Measurements from ENCODE around the gene CYTH2. TPM values are rescaled to one million over a fixed set of nuclear protein-coding genes. Genes with fewer than 3 reads are reported as not detected.
"Not testable (repeated sequence)": the region's sequence is repeated elsewhere in the genome, so short reads cannot be mapped to it uniquely, and the experiment has no call there.

Gene CYTH2
- total RNA-seq, 1 donor from 2014 or later: 36.6 TPM

- DNase-seq (ENCODE audit: low read depth): no peak
- TF ChIP-seq, protein P1, sequence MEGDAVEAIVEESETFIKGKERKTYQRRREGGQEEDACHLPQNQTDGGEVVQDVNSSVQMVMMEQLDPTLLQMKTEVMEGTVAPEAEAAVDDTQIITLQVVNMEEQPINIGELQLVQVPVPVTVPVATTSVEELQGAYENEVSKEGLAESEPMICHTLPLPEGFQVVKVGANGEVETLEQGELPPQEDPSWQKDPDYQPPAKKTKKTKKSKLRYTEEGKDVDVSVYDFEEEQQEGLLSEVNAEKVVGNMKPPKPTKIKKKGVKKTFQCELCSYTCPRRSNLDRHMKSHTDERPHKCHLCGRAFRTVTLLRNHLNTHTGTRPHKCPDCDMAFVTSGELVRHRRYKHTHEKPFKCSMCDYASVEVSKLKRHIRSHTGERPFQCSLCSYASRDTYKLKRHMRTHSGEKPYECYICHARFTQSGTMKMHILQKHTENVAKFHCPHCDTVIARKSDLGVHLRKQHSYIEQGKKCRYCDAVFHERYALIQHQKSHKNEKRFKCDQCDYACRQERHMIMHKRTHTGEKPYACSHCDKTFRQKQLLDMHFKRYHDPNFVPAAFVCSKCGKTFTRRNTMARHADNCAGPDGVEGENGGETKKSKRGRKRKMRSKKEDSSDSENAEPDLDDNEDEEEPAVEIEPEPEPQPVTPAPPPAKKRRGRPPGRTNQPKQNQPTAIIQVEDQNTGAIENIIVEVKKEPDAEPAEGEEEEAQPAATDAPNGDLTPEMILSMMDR (IDR thresholded peaks at IDR 0.05; ENCODE audit: insufficient read depth, low read length, severe bottlenecking): no peak
- FAIRE-seq: no peak
- no peaks in the 10 kb centered on the region for H3K27me3 ChIP-seq (ENCODE audit: control insufficient read depth, insufficient read depth, low read length)
- no peaks in the 10 kb centered on the region for H3K36me3 ChIP-seq (ENCODE audit: control insufficient read depth, insufficient read depth, low read length)
- no peak overlapping the region for H3K4me3 ChIP-seq (ENCODE audit: low read depth, low read length)
Observed at GRCh38 chr19:48484247-48484893, 15.2 kb downstream of the CYTH2 start.

DNA sequence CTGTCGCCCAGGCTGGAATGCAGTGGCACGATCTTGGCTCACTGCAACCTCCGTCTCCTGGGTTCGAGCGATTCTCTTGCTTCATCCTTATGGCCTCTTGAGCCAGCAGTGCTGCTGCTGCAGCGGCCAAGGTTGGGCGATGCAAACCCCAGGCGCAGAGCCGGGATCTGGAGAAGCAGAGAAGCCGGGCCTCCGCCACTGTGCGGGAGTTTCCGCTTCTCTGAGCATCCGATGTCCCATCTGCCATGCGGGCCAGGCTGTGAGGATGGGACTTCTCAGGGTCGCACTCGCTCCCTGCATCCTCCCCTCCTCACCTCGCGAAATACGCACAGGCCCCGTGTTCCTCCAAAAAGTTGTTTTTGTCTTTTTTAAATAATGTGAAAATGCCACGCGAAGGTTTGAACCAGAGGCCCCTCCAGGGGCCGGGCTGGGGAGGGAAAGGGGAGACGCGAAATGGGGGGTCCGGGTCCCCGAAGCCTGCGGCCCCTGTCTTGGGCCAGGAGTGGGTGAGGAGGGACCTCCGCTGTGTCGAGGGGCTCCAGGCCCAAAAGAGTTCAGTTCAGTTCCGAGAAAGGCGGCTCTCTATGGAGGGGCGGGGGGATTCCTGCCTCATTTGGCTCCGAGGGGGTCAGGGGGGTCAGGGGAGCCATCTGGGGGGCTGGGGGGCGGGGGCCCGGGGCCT is 15.9 kb downstream of the CYTH2 start:
- H3K4me3 ChIP-seq (ENCODE audit: low read depth, low read length): no peak overlapping the region
- no peaks in the 10 kb centered on the region for H3K36me3 ChIP-seq (ENCODE audit: control insufficient read depth, insufficient read depth, low read length)
- TF ChIP-seq, protein P1 (IDR thresholded peaks at IDR 0.05; ENCODE audit: insufficient read depth, low read length, severe bottlenecking): no peak
- DNase-seq (ENCODE audit: low read depth) (no peak), FAIRE-seq (no peak)
- no peaks in the 10 kb centered on the region for H3K27me3 ChIP-seq (ENCODE audit: control insufficient read depth, insufficient read depth, low read length)

DNA sequence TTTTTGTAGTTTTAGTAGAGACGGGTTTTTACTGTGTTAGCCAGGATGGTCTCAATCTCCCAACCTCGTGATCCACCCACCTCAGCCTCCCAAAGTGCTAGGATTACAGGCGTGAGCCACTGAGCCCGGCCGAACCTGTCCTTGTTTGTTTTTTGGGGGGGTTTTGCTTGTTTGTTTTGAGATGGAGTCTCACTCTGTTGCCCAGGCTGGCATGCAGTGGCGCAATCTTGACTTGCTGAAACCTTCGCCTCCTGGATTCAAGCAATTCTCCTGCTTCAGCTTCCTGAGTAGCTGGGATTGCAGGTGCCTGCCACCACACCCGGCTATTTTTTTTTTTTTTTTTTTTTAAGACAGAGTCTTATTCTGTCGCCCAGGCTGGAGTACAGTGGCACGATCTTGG is 17.5 kb downstream of the CYTH2 start:
- not testable (repeated sequence) for H3K4me3 ChIP-seq (ENCODE audit: low read depth, low read length); H3K36me3 ChIP-seq (ENCODE audit: control insufficient read depth, insufficient read depth, low read length); FAIRE-seq; H3K27me3 ChIP-seq (ENCODE audit: control insufficient read depth, insufficient read depth, low read length)
- DNase-seq (ENCODE audit: low read depth): peak; percentile 64

- no peak for FAIRE-seq
- H3K27me3 ChIP-seq (ENCODE audit: control insufficient read depth, insufficient read depth, low read length): no peaks in the 10 kb centered on the region
- no peak for DNase-seq (ENCODE audit: low read depth)
- H3K4me3 ChIP-seq (ENCODE audit: low read depth, low read length): no peak overlapping the region
- TF ChIP-seq, protein P1 (IDR thresholded peaks at IDR 0.05; ENCODE audit: insufficient read depth, low read length, severe bottlenecking): no peak
- no peaks in the 10 kb centered on the region for H3K36me3 ChIP-seq (ENCODE audit: control insufficient read depth, insufficient read depth, low read length)
Observed at GRCh38 chr19:48487544-48487943, 18.4 kb downstream of the CYTH2 start.

GRCh38 chr19:48487948-48488347 is 18.8 kb downstream of the CYTH2 start:
- TF ChIP-seq, protein P1 (IDR thresholded peaks at IDR 0.05; ENCODE audit: insufficient read depth, low read length, severe bottlenecking): no peak
- H3K36me3 ChIP-seq (ENCODE audit: control insufficient read depth, insufficient read depth, low read length): no peaks in the 10 kb centered on the region
- peak; percentile 92 for DNase-seq (ENCODE audit: low read depth)
- H3K27me3 ChIP-seq (ENCODE audit: control insufficient read depth, insufficient read depth, low read length): no peaks in the 10 kb centered on the region
- H3K4me3 ChIP-seq (ENCODE audit: low read depth, low read length): no peak overlapping the region
- FAIRE-seq: peak; percentile 87

DNA sequence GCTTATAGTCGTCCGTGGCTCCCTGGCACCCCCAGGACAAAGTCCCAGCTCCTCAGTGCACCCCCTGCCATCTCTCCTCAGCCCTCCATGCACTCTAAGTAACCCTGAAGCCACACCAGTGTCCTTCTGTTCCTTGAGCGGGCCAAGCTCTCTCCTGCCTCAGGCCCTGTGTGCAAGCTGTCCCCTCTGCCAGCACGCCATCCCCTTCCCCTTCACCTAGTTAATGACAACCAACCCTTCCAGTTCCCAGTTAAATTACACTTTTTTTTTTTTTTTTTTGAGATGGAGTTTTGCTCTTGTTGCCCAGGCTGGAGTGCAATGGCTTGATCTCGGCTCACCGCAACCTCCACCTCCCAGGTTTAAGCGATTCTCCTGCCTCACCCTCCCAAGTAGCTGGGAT is 19.3 kb downstream of the CYTH2 start:
- H3K36me3 ChIP-seq (ENCODE audit: control insufficient read depth, insufficient read depth, low read length); H3K4me3 ChIP-seq (ENCODE audit: low read depth, low read length); FAIRE-seq; DNase-seq (ENCODE audit: low read depth); H3K27me3 ChIP-seq (ENCODE audit: control insufficient read depth, insufficient read depth, low read length): not testable (repeated sequence)

All from bronchial epithelial cell (primary cell).